GM18868 (cell line): Measurements from ENCODE around the gene TYW1B.
"Not testable (repeated sequence)": the region's sequence is repeated elsewhere in the genome, so short reads cannot be mapped to it uniquely, and the experiment has no call there.

ENCODE experiments used
- ATAC-seq: cut with Tn5 transposase; IDR thresholded peaks from one replicate; pipeline ENCODE4 v1.9.1; 2021; ENCODE audit warnings: mild to moderate bottlenecking, moderate library complexity; ENCODE audit not compliant: unreplicated experiment

The TYW1B gene

GRCh38 chr7:72827839-72828591 is at the start of gene TYW1B:
TYW1B (minus strand) TSS chr7:72828200; CDS start chr7:72828075, 125 bp downstream.
- peak; percentile 91 for ATAC-seq

- ATAC-seq: not testable (repeated sequence)
Measured at GRCh38 chr7:72867591-72867990, 39.6 kb upstream of the TYW1B start.

GRCh38 chr7:72858846-72859400 is 30.9 kb upstream of the TYW1B start:
- ATAC-seq: not testable (repeated sequence)

- ATAC-seq: peak; percentile 49
Measured at GRCh38 chr7:72857925-72858324, 29.9 kb upstream of the TYW1B start.

- not testable (repeated sequence) for ATAC-seq
Measured at GRCh38 chr7:72855261-72855660, 27.3 kb upstream of the TYW1B start.

GRCh38 chr7:72852937-72853336 is 24.9 kb upstream of the TYW1B start:
- not testable (repeated sequence) for ATAC-seq

- ATAC-seq: not testable (repeated sequence)
Measured at GRCh38 chr7:72850746-72851145, 22.7 kb upstream of the TYW1B start.

- ATAC-seq: not testable (repeated sequence)
Measured at GRCh38 chr7:72844146-72844545, 16.1 kb upstream of the TYW1B start.

GRCh38 chr7:72843166-72843565 is 15.2 kb upstream of the TYW1B start:
- ATAC-seq: not testable (repeated sequence)

- ATAC-seq: not testable (repeated sequence)
Measured at GRCh38 chr7:72840966-72841511, 13.0 kb upstream of the TYW1B start.

- not testable (repeated sequence) for ATAC-seq
Measured at GRCh38 chr7:72838315-72838714, 10.3 kb upstream of the TYW1B start.

GRCh38 chr7:72837291-72837690 is 9.3 kb upstream of the TYW1B start:
- not testable (repeated sequence) for ATAC-seq

- ATAC-seq: not testable (repeated sequence)
Measured at GRCh38 chr7:72830567-72830966, 2.6 kb upstream of the TYW1B start.

GRCh38 chr7:72829687-72830354 is 1.8 kb upstream of the TYW1B start:
- ATAC-seq: peak; percentile 31

- peak; percentile 54 for ATAC-seq
Measured at GRCh38 chr7:72829291-72829686, 1.3 kb upstream of the TYW1B start.

- not testable (repeated sequence) for ATAC-seq
Measured at GRCh38 chr7:72823765-72824732, 4.0 kb downstream of the TYW1B start.

- not testable (repeated sequence) for ATAC-seq
Measured at GRCh38 chr7:72822497-72822896, 5.5 kb downstream of the TYW1B start.

GRCh38 chr7:72818663-72819361 is 9.2 kb downstream of the TYW1B start:
- ATAC-seq: not testable (repeated sequence)

GRCh38 chr7:72817661-72818060 is 10.3 kb downstream of the TYW1B start:
- not testable (repeated sequence) for ATAC-seq
